Gastrocnemius medialis (tissue), 4 donors: Measurements from ENCODE around the gene SLC35E2B.

ENCODE experiments used
- POLR2A ChIP-seq, 2 donors: fragments of 450-650 bp; IDR thresholded peaks; one replicate each; pipeline ENCODE4 v1.6.1; 2017; ENCODE audit warnings: antibody characterized with exemption in 2 of 2, mild to moderate bottlenecking in 2 of 2, moderate library complexity in 2 of 2
- TF ChIP-seq, protein P1 (sequence below), 5 experiments: fragments of 450-650 bp in 3 of 5; fragments of 200-600 bp in 2 of 5; sonication (generic) in 2 of 5; IDR thresholded peaks in 4 of 5; conservative IDR thresholded peaks in 1 of 5; 1 replicate in 4 of 5; 2 replicates in 1 of 5; pipeline ENCODE4 v1.5.1; 2016 to 2019; ENCODE audit warnings: antibody characterized with exemption in 5 of 5, mild to moderate bottlenecking in 3 of 5, moderate library complexity in 3 of 5

DNA sequence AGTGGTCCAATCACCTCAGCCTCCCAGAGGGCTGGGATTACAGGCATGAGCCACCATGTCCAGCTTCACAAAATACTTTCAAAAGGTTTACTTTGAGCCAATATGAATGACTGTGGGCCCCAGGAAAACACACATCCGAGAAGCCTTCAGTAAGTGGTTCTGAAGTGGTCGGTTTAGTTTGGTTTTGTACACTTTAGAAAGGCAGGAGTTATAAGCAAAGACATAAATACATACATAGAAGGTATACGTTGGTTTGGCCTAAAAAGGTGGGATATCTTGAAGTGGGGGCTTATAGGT, 80.5 kb downstream of the SLC35E2B start:
- TF ChIP-seq, protein P1, sequence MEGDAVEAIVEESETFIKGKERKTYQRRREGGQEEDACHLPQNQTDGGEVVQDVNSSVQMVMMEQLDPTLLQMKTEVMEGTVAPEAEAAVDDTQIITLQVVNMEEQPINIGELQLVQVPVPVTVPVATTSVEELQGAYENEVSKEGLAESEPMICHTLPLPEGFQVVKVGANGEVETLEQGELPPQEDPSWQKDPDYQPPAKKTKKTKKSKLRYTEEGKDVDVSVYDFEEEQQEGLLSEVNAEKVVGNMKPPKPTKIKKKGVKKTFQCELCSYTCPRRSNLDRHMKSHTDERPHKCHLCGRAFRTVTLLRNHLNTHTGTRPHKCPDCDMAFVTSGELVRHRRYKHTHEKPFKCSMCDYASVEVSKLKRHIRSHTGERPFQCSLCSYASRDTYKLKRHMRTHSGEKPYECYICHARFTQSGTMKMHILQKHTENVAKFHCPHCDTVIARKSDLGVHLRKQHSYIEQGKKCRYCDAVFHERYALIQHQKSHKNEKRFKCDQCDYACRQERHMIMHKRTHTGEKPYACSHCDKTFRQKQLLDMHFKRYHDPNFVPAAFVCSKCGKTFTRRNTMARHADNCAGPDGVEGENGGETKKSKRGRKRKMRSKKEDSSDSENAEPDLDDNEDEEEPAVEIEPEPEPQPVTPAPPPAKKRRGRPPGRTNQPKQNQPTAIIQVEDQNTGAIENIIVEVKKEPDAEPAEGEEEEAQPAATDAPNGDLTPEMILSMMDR (IDR thresholded peaks at IDR 0.05 in 4 of 5, conservative IDR thresholded peaks at IDR 0.05 in 1 of 5) = no peak
- no peak for TF ChIP-seq POLR2A (IDR thresholded peaks at IDR 0.05)
